HG03066 (cell line): ENCODE results near the gene MST1R.
"Not testable (repeated sequence)": the region's sequence is repeated elsewhere in the genome, so short reads cannot be mapped to it uniquely, and the experiment has no call there.

Experiments used
- ATAC-seq: cut with Tn5 transposase; IDR thresholded peaks from one replicate; pipeline ENCODE4 v1.9.1; 2021; ENCODE audit warnings: low read depth; ENCODE audit not compliant: unreplicated experiment

MST1R gene

DNA sequence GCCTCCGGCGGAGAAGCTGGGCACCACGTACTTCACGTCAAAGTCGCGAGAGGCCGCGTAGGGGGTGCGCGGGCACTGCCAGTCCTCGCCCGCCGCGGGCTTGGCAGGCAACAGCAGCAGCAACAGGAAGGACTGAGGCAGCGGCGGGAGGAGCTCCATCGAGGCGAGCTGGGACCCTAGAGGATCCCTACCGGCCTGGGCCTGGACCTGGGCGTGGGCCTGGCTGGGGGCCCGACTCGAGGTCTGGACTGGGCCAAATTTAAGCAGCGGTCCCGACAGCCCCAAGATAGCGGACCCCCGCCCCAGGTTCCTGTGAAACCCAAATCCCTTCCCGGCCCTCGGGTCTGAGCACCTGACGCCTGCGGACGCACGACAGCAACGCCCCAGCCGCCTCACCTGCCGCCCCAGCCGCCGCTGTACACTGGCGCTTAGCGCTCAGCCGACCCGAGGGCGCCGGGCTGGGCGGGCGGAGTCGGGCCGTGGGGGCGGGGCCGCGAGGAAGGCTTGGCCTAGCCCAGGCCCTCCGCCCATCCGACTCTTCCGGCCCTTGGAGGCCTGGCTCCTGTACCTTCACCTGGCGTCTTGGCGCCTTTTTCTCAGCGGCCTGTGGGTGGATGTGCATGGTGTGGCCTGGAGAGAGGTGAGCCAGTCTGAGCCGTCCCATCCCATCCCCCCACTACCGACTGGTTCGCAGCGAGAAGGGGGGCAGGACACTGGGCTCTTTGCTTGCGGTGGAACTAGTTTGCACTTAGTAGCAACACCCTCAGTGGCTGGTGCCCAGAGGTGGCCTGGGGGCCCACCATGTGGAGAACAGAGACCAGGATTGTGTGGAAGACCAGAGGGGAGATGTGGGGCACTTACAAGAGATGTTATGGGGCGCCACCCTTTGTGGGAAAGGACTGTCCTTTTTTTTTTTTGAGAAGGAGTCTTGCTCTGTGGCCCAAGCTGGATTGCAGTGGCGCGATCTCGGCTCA, at the start of gene MST1R:
MST1R (minus strand) TSS at position 423 of the 974 bp plus-strand sequence; CDS start at position 159, 264 bp downstream.
- ATAC-seq = peak; percentile 58

- no peak for ATAC-seq
Measured at GRCh38 chr3:49952924-49953323, 49.3 kb upstream of the MST1R start.

DNA sequence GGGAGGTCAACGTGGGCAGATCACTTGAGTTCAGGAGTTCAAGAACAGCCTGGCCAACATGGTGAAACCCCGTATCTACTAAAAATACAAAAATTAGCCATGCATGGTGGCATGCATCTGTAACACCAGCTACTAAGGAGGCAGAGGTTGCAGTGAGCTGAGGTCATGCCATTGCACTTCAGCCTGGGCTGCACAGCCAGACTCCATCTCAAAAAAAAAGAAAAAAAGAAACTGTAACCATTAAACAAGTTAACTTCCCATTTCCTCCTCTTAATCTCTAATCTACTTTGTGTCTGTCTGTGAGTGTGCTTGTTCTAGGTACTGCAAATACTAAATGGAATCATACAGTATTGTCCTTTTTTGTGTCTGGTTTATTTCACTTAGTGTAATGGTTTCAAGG, 39.0 kb upstream of the MST1R start:
- no peak for ATAC-seq

DNA sequence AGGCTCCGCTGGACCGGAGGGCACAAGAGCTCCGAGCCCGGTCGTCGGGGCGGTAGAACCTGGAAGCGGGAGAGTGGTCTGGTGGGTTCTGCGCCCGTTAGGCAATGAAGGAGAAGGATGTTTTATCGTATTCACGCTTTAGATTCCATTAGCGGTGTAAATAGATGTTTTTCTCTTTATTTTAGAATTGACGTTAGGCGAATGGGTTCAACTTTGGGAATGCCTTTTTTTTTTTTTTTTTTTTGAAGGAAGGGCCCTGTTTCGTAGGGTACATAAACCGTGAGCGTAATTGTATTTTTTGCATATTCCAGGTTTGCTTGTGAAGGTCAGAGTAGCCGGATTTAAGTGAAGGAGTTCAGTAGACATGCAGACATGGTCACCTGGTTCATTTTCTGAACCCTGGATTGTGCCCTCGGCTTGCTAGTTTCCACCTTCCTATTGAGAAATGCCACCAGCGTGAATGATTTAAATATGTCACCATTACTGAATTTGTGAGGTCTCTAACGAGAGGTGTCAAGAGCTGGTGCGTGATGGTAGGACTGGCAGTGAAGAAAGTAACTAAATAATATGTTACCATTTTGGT, 37.1 kb upstream of the MST1R start:
- ATAC-seq = no peak

DNA sequence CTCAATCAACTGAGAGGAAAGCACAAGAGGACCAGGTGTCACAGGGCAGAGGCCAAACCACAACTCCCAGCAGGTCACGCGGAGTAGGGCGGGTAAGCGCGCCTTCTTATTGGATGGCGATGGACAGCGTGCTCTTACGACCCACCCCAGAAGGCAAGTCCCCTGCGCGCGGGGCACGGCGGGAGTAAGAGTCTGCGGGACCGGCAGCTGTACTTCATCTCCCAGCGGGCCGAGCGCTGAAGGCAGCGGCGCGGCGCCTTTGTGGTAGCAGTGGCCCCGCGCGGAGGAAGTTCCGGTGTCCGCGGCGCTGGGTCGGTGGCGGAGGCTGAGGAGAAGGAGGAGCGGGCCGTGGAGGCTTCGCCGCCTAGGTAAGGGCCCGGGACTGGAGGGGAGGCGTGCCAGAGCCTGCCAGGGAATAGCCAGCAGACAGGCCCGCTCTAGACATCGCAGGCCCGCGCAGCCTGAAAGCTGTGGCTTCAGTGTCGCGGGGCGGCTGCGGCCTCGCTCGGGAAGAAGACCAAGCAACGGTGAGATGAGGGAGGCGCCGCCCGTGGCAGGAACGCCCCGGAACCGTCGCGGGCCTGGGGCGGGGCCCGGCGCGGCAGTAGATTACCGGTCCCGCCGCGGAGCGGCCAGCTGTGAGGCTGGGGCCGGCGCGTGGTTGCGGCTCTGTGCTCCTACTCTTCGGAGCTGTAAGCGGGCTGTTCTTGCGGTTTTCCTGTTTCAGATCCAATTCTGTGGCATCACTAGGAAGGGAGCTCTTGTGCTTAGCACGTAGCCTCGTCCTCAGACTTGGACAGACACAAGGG, 36.4 kb upstream of the MST1R start, which contains the start of gene RBM6:
RBM6 (plus strand) TSS at position 293 of the 809 bp plus-strand sequence. CDS start 22,492 bp downstream, outside the sequence.
- ATAC-seq = peak; percentile 92

GRCh38 chr3:49937090-49937489, 33.4 kb upstream of the MST1R start:
- no peak for ATAC-seq

DNA sequence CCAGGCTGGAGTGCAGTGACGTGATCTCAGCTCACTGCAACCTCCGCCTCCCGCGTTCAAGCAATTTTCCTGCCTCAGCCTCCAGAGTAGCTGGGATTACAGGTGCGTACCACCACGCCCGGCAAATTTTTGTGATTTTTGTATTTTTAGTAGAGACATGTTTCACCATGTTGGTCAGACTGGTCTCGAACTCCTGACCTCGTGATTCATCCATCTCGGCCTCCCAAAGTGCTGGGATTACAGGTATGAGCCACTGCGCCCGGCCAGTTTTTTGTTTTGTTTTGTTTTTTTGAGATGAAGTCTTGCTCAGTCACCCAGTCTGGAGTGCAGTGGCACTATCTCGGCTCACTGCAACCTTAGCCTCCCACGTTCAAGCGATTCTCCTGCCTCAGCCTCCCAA, 28.6 kb upstream of the MST1R start:
- not testable (repeated sequence) for ATAC-seq

DNA sequence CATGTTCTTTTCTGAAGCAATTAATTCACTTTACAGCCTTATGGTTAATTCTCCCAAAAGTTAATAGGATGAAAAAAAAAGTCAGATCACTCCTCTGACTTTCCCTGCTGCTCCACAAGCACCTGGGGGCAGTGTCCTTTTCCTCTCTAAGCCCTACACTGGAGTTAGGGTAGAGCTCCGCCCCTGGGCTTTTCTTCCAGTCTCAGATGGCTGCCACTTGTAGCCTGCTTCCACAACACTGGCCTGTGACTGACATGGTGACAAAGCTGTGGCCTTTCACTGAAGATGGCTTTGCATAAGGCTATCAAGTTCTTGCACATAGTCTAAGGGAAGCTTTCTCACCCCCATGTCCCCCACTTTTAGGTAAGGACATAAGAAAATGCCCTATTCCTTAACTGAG, 27.2 kb upstream of the MST1R start:
- no peak for ATAC-seq

- ATAC-seq = no peak
Measured at GRCh38 chr3:49930168-49930690, 26.6 kb upstream of the MST1R start.

DNA sequence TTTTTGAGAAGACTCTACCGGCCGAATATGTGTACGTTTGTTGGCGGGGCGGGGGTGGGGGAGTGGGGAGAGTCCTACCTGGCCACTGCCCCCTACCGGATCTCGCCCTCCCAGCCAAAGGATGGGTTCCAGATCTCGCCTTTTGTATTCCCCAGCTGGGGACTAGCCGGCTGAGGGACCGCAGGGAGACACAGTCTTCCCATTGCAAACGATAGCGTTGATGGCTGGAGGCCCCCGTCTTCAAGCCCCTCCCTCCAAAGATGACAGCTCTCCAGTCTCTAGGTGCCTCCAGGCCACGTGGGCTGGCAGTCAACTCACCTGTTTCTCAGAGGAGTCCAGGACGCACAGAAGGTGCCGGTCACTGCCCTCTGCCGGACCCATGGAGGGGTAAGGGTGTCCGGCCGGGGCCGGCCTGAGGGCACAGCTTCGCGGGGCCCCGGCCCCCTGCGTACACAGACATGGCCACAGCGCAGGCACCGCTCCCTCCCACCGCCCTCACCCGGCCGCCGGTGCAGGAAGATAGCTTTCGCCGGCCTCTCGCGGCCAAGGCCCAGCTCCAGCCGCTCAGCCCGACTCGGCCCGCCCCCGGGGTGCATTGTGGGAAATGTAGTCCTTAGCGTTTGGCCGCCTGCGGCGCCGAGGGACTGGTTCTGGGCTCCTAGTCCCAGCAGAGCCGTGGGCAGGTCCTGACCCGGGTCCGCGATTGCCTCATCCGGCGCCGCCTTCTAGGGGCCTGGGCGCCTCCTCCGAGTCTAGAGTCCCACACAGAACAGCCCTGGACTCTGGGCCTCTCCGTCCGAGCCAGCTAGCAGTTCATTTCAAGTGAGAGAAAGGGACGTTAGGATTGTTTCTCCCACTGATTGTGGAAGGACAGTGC, 25.9 kb upstream of the MST1R start, which contains the start of gene MON1A:
MON1A (minus strand) TSS at position 521 of the 877 bp plus-strand sequence. CDS start 16,465 bp downstream, outside the sequence.
- ATAC-seq = peak; percentile 87

DNA sequence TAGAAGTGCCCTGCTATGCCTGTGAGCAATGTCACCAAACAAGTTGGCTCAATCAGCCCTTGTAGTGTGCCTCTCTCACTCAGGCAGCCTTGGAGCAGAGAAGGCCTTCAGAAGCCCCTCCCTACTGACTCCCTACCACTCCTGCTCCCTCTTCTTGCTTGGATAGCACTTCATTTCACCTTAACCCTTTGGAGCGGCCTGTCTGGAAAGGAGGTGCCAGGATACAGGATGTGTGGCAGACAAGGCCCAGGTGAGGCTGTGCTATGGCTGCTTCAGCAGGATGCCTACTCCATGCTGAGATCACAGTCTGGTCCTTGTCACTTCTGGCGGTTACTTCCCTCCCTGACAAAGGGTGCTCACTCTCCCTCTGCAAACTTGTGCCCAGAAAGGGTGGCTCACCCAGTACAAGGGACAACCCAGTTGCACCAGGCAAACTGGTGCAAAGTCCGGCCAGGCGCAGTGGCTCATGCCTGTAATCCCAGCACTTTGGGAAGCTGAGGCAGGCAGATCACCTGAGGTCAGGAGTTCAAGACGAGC, 24.9 kb upstream of the MST1R start:
- no peak for ATAC-seq

DNA sequence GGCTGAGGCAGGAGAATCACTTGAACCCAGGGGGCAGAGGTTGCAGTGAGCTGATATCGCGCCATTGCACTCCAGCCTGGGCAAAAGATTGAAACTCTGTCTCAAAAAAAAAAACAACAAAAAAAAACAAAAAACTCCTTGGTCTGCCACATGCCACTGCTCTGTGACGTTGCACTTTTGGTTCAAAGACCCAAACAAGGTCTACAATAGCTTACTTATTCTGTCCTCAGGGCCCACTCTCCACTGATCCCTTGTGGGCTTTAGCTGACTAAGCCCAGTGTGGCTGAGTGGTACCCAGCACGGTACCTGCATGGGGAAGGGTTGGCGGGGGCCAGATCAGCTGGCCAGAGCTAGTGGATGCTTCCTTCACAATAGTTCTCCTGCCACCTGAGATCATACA, 24.1 kb upstream of the MST1R start:
- ATAC-seq = no peak

DNA sequence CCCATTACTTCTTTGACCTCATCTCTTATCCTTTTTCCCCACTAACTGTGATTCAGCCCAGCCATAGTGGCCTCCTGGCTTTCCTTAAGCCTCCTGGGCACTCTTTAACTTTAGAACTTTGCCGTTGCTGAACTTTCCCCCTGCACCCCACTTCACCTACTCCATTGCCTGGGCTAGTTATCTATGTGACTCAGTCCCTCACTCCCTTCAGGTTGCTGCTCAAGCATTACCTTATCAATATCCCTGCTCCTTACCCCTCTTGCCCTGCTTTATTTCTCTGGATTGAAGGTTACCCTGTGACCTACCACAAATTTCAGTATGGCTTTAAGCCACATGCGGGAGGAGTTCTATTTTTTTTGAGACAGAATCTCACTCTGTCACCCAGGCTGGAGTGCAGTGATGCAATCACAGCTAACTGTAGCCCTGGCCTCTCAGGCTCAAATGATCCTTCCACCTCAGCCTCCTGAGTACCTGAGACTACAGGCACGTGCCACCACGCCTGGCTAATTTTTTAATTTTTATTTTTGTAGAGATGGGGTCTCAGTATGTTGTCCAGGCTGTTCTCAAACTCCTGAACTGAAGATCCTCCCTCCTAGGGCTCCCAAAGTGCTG, 22.6 kb upstream of the MST1R start:
- ATAC-seq = no peak

DNA sequence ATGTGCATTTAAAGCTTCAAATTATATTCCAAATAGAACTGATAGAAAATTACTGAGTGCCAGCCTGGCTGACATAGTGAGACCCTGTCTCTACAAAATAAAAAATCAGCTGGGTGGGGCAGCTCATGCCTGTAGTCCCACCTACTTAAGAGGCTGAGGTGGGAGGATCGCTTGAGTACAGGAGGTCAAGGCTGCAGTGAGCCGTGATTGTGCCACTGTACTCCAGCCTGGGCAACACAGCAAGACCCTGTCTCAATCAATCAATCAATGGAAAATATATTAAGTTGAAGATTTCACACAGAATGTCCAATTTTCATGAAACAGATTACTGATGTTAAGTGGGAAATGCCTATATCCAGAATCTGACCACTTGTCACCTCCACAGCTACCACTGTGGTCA, 21.8 kb upstream of the MST1R start:
- no peak for ATAC-seq

- no peak for ATAC-seq
Measured at GRCh38 chr3:49924683-49925082, 21.0 kb upstream of the MST1R start.

- ATAC-seq = not testable (repeated sequence)
Measured at GRCh38 chr3:49917806-49918590, 14.3 kb upstream of the MST1R start.

GRCh38 chr3:49916686-49917085, 13.0 kb upstream of the MST1R start:
- ATAC-seq = no peak

- no peak for ATAC-seq
Measured at GRCh38 chr3:49914906-49915305, 11.2 kb upstream of the MST1R start.
